NCI-H524 treated with DMSO at 0.1 percent for 48 hours (cell line): ENCODE results near the gene TTLL13.

Source experiments
- DNase-seq: peaks from one replicate; lab custom pipeline; 2025; lab: John Stamatoyannopoulos, UW

TTLL13 gene

DNA sequence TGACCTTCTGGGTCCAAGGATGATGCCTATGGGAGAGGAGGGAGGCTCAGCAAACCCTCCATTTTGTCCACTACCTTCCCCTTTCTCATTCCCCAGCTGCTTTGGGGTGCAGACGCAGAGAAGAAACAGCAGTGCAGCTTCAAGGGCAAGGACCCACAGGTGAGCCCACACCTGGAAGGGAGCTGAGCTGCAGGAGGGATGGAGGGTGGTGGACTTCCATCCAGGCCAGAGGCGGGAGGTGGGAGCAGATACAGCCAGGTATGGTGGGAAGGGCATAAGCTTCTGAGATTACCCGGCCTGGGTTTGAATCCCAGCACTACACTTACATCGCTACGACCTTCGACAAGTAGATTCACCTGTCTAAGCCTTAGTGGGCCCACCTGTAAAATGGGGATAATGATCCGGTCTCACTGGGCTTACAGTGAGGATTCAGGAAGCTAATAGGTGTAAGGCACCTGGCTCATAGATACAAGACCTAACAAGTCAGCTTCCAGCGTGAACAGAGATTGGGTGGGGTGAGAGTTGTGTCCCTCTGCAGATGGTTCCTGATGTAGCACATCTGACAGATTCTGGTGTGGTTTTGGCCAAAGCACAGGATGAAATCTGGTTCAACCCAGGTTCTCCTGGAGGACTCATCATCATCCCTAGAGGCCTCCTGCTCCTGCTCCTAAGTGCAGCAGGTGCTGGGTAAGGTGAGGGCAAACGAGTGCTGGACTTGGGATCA is 31.5 kb upstream of the TTLL13 start:
- DNase-seq: no peak

DNA sequence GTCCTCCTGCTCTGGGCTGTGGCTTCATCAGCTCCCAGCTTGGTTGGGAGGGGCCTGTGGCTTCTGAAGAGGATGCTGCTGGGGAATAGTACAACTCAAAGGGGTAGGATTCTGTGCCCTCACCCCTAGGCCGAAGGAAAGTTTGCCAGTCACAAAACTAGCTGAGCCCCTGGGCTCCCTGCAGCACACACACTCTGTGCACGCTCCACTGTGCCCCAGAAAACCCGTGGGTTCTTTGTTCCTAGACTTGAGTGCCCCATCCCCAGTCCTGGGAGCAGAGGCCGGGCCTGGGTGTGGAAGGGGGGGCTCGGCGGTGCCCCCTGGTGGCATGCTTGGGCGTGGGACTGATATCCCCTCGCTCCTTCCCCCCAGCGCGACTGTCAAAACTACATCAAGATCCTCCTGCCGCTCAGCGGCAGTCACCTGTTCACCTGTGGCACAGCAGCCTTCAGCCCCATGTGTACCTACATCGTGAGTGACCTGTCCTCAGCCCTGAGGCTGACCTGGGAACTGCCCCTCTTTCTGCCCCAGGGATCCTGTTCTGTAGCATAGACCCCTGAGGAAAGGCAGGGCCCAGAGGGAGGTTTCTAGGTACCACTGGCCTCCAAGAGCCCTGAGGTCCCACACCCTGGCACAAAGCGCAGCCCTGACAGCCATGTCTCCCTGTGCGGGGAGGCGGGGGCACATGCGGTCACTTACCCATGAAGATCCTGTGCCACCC is 29.8 kb upstream of the TTLL13 start:
- no peak for DNase-seq

DNA sequence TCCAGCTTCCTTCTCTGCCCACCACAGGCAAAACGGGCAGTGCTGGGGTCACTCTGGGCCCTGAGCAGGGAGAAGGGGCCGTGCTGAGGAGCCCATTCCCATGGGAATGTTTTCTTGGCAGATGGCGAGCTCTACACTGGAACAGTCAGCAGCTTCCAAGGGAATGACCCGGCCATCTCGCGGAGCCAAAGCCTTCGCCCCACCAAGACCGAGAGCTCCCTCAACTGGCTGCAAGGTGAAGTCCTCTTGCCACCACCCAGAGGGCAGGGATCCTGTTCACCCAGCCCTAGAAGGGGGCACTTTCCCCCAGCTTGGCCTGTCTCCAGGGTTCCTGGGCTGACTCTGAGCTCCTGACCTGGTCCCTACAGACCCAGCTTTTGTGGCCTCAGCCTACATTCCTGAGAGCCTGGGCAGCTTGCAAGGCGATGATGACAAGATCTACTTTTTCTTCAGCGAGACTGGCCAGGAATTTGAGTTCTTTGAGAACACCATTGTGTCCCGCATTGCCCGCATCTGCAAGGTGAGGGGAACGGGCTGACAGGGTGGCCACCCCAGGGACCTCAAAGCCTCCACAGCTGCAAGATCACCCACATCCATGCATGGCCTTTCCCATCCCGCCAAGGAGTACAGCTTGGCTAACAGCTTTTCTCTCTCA is 28.0 kb upstream of the TTLL13 start:
- peak; percentile 60 for DNase-seq

GRCh38 chr15:90222547-90222946 is 26.8 kb upstream of the TTLL13 start:
- DNase-seq: no peak

- no peak for DNase-seq
These were observed 25.8 kb upstream of the TTLL13 start for GRCh38 chr15:90223441-90224165.

DNA sequence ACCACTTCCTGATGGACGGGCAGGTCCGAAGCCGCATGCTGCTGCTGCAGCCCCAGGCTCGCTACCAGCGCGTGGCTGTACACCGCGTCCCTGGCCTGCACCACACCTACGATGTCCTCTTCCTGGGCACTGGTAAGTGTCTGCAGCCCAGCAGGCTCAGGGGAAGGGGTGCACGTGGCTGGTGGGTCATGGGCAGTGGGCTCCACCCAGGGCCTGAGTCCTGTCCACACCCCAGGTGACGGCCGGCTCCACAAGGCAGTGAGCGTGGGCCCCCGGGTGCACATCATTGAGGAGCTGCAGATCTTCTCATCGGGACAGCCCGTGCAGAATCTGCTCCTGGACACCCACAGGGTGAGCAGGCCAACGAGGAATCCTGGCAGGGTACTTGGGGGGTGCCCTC is 24.3 kb upstream of the TTLL13 start:
- DNase-seq: no peak

DNA sequence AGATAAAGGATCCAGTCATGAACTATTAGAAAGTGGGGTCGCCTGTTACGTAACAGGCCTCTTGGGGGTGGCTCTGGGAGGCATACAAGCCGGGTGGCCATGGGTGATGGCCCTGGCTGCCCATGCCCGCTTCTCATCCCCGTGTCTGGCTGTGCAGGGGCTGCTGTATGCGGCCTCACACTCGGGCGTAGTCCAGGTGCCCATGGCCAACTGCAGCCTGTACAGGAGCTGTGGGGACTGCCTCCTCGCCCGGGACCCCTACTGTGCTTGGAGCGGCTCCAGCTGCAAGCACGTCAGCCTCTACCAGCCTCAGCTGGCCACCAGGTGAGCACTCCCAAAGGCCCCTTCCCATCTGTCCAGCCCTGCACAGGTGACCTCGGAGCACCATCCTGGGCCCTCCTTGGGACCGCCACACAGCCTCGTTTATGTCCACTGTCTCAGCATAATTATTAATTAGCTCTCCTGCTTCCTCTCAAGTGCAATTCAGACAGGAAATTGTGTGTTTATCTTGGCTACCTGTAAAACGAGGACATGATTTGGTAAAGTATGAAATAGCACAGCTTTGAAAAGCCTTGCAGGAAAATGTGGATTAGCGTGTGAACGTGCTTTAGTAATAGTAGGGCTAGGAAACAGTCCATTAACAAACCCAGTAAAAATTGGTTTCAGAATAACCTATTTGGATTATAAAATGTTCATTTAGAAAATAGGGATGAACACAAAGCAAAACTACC is 23.7 kb upstream of the TTLL13 start:
- DNase-seq: no peak

DNA sequence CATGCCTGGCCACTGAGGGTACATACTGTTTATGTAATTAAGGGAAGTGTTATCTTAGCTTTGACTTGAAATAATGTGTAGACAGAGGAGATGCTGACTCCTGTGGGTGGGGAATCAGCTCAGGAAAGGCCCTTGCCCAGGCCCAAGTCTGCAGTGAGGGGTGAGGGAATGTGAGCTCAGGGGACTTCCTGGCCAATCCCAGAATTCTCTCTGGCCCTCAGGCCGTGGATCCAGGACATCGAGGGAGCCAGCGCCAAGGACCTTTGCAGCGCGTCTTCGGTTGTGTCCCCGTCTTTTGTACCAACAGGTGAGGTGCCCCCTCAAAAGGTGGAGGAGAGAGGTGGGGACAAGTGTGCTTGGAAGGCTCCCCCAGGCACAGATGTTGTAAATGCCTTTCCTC is 22.0 kb upstream of the TTLL13 start:
- no peak for DNase-seq

DNA sequence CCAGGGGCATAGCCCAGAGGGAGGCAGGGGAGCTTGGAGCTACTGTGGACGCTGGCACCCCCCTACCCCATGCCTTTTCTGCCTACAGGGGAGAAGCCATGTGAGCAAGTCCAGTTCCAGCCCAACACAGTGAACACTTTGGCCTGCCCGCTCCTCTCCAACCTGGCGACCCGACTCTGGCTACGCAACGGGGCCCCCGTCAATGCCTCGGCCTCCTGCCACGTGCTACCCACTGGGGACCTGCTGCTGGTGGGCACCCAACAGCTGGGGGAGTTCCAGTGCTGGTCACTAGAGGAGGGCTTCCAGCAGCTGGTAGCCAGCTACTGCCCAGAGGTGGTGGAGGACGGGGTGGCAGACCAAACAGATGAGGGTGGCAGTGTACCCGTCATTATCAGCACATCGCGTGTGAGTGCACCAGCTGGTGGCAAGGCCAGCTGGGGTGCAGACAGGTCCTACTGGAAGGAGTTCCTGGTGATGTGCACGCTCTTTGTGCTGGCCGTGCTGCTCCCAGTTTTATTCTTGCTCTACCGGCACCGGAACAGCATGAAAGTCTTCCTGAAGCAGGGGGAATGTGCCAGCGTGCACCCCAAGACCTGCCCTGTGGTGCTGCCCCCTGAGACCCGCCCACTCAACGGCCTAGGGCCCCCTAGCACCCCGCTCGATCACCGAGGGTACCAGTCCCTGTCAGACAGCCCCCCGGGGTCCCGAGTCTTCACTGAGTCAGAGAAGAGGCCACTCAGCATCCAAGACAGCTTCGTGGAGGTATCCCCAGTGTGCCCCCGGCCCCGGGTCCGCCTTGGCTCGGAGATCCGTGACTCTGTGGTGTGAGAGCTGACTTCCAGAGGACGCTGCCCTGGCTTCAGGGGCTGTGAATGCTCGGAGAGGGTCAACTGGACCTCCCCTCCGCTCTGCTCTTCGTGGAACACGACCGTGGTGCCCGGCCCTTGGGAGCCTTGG is 21.3 kb upstream of the TTLL13 start:
- DNase-seq: no peak

DNA sequence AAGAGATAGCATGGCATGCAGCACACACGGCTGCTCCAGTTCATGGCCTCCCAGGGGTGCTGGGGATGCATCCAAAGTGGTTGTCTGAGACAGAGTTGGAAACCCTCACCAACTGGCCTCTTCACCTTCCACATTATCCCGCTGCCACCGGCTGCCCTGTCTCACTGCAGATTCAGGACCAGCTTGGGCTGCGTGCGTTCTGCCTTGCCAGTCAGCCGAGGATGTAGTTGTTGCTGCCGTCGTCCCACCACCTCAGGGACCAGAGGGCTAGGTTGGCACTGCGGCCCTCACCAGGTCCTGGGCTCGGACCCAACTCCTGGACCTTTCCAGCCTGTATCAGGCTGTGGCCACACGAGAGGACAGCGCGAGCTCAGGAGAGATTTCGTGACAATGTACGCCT is 20.4 kb upstream of the TTLL13 start:
- no peak for DNase-seq

- no peak for DNase-seq
These were observed 19.3 kb upstream of the TTLL13 start for GRCh38 chr15:90230071-90230494.

DNA sequence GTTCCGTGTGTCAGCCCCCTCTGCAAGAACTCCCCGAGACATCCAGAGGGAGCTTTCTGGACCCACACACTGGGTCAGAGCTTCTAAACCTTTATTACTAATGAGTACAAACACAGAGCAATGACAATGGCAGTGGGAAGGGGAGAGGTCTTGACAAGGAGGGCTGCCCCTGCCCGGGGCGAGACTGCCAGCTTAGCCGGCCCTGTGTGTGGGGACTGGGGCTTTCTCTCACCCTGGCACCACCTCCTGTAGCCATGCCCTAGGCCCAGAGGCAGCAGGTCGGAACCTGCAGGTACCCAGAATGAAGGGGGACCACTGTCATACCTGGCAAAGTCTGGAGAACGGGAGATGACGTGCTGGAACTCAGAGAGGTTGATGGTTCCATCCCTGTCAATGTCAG is 18.7 kb upstream of the TTLL13 start:
- DNase-seq: no peak

- DNase-seq: no peak
These were observed 18.0 kb upstream of the TTLL13 start for GRCh38 chr15:90231028-90232017.

DNA sequence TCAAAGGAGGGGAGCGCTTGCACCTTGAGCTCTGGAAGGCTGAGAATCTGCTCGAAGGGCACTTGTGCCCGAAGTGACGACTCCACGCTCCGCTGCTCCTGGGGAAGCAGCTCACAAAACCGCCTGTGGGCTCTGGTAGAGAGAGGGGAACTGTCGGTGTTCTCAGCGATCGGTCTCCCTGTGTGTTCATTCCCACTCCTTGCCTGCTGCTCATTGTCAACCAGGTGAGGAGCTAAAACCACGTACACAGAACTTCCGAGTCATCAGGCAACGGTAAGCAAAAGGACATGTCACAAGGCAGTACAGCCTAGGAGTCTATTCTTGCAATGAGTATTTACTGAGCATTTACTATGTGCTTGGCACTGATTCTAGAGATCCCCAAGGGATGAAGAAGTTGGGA is 17.2 kb upstream of the TTLL13 start:
- DNase-seq: no peak

DNA sequence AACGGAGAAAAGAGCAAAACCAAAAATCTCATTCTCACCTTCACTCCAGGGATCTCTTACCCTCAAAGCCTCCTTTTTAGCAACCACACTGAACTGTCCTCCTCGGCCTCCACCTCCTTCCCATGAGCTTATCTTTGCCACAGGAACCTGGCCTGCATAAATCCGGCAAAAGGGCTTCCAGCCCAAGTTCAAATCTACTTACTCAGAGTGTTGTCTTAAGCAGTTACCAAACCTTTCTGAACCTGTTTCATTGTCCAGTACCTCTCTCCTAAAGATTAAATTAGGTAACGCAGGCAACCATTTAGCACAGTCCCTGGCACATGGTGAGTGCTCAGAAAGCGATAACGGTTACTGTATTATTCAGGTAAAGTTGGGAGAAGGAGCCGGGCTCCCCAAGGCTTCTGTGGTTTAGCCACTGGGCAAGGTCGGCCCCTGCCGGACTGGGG is 16.4 kb upstream of the TTLL13 start:
- DNase-seq: no peak

GRCh38 chr15:90233387-90234095 is 15.8 kb upstream of the TTLL13 start, which contains the start of gene CIB1:
Gene CIB1, minus strand, starts transcription at chr15:90233941. Its CDS starts 56 bp downstream, at chr15:90233885.
- peak; percentile 75 for DNase-seq

GRCh38 chr15:90234096-90234988 is 15.0 kb upstream of the TTLL13 start, which contains the start of gene GDPGP1:
Gene GDPGP1, plus strand, starts transcription at chr15:90234209. Its CDS starts 6,700 bp downstream, at chr15:90240909.
- no peak for DNase-seq
